Effector memory CD4-positive, alpha-beta T cell (primary cell): Measurements from ENCODE around the gene VWA1.
"Not testable (repeated sequence)": the region's sequence is repeated elsewhere in the genome, so short reads cannot be mapped to it uniquely, and the experiment has no call there.

Experiments used
- DNase-seq, 3 donors: peaks; one replicate each; pipeline ENCODE4 v3.0.0-alpha.2; 2020
- H3K27ac ChIP-seq: 2 replicates; pipeline ENCODE4 v1.7.0; 2013; ENCODE audit warnings: mild to moderate bottlenecking, low read length, moderate library complexity; ENCODE audit not compliant: insufficient read depth, poor library complexity, severe bottlenecking
- H3K27me3 ChIP-seq: replicated peaks from 2 replicates; pipeline ENCODE4 v1.7.0; 2013; ENCODE audit warnings: mild to moderate bottlenecking, low read length; ENCODE audit not compliant: insufficient read depth, control insufficient read depth, poor library complexity, severe bottlenecking
- H3K36me3 ChIP-seq: 2 replicates; pipeline ENCODE4 v1.7.0; 2013; ENCODE audit warnings: mild to moderate bottlenecking, low read length, moderate library complexity; ENCODE audit not compliant: control insufficient read depth, insufficient read depth
- H3K4me1 ChIP-seq: 2 replicates; pipeline ENCODE4 v1.7.0; 2013; ENCODE audit warnings: low read length, mild to moderate bottlenecking; ENCODE audit not compliant: control insufficient read depth, insufficient read depth, poor library complexity, severe bottlenecking
- H3K4me3 ChIP-seq: 2 replicates; pipeline ENCODE4 v1.7.0; 2013; ENCODE audit warnings: low read length, low read depth, mild to moderate bottlenecking; ENCODE audit not compliant: insufficient read depth, poor library complexity, severe bottlenecking
- H3K9me3 ChIP-seq: 2 replicates; pipeline ENCODE4 v1.7.0; 2013; ENCODE audit warnings: mild to moderate bottlenecking, low read length, moderate library complexity; ENCODE audit not compliant: control insufficient read depth

Gene VWA1

GRCh38 chr1:1417396-1417795, 18.1 kb upstream of the VWA1 start:
- not testable (repeated sequence) for DNase-seq, H3K36me3 ChIP-seq, H3K27ac ChIP-seq, H3K4me3 ChIP-seq, H3K27me3 ChIP-seq, H3K4me1 ChIP-seq, H3K9me3 ChIP-seq

- not testable (repeated sequence) for DNase-seq, H3K36me3 ChIP-seq, H3K4me1 ChIP-seq, H3K4me3 ChIP-seq, H3K9me3 ChIP-seq, H3K27ac ChIP-seq
- H3K27me3 ChIP-seq = peaks cover 10% of the 10 kb centered on the region
Measured at GRCh38 chr1:1417825-1418463, 17.5 kb upstream of the VWA1 start.

DNA sequence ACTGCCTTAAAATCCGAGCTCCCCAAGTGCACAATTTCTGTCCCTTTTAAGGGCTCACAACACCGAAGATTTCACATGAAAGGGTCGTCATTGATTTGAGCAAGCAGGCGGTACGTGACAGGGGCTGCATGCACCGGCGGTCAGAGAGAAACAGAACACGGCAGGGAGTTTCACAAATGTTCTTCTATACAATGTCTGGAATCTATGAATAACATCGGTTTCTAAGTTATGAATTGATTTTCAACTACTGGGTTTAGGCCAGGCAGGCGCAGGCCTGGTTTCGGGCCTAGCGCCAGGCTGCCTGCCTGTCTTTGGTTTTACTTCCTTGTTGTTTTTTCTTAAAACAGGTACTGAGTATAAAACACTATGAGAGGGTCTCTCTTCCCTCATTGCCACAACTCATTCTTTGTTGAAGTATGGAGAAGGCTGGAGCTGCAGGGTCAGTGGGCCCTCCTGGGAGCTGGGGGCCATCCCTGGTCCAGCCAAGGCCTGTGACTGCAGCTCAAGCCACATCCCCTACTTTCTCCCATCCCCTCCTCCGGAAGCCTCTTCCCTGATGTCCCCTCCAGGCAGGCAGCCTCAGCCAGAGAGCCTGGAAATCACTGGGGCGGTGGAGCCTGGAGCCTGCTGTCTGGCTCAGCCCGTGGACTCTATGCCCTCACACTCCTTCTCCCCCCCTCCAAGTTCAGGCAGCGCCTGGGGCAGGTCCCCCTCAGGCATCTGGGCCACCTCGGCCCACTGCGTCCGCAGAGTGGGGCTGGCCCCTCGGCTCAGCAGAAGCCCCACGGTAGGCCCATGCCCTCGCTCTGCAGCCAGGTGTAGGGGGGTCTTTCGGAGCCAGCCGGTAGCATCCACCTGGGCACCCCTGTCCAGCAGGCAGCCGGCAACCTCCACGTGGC, 16.8 kb upstream of the VWA1 start:
- Histone ChIP-seq H3K4me1 (no peaks in the 10 kb centered on the region), H3K4me3 (no peak overlapping the region), H3K27me3 (peaks cover 13% of the 10 kb centered on the region), H3K27ac (no peak overlapping the region), H3K9me3 (no peaks in the 10 kb centered on the region), H3K36me3 (no peaks in the 10 kb centered on the region)
- DNase-seq = no peak

GRCh38 chr1:1419363-1419812, 16.1 kb upstream of the VWA1 start:
- Histone ChIP-seq H3K36me3 (no peaks in the 10 kb centered on the region), H3K4me3 (no peak overlapping the region), H3K4me1 (no peaks in the 10 kb centered on the region), H3K27ac (no peak overlapping the region), H3K27me3 (peaks cover 13% of the 10 kb centered on the region), H3K9me3 (no peaks in the 10 kb centered on the region)
- DNase-seq = no peak

GRCh38 chr1:1419813-1420653, 15.5 kb upstream of the VWA1 start:
- no peak overlapping the region for H3K4me3 ChIP-seq
- no peak overlapping the region for H3K27ac ChIP-seq
- H3K36me3 ChIP-seq = no peaks in the 10 kb centered on the region
- no peak for DNase-seq
- H3K27me3 ChIP-seq = peaks cover 13% of the 10 kb centered on the region
- H3K9me3 ChIP-seq = no peaks in the 10 kb centered on the region
- no peaks in the 10 kb centered on the region for H3K4me1 ChIP-seq

DNA sequence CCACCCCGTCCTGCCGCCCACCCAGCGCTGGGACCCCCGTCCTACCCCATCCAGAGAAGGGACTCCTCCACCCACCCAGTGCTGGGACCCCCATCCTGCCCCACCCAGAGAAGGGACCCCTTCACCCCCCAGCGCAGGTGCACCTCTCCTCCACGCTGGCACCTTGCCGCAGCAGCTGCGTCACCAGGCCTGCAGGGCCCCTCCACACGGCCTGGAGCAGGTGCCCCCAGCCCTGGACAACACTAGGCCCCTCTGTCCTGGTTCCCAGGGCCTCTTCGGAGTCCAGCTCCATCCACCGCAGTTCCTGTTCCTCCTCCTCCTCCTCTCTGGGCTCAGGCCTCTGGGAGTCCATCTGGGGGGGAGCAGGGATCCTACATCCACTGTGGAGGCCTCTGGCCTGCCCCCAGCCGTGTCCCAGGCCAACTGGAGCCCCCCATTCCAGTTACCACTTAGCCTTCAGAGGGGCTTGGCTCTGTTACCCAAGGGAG, 14.8 kb upstream of the VWA1 start:
- no peaks in the 10 kb centered on the region for H3K4me1 ChIP-seq
- no peaks in the 10 kb centered on the region for H3K9me3 ChIP-seq
- H3K36me3 ChIP-seq = no peaks in the 10 kb centered on the region
- no peak overlapping the region for H3K4me3 ChIP-seq
- no peak overlapping the region for H3K27ac ChIP-seq
- peaks cover 13% of the 10 kb centered on the region for H3K27me3 ChIP-seq
- no peak for DNase-seq

DNA sequence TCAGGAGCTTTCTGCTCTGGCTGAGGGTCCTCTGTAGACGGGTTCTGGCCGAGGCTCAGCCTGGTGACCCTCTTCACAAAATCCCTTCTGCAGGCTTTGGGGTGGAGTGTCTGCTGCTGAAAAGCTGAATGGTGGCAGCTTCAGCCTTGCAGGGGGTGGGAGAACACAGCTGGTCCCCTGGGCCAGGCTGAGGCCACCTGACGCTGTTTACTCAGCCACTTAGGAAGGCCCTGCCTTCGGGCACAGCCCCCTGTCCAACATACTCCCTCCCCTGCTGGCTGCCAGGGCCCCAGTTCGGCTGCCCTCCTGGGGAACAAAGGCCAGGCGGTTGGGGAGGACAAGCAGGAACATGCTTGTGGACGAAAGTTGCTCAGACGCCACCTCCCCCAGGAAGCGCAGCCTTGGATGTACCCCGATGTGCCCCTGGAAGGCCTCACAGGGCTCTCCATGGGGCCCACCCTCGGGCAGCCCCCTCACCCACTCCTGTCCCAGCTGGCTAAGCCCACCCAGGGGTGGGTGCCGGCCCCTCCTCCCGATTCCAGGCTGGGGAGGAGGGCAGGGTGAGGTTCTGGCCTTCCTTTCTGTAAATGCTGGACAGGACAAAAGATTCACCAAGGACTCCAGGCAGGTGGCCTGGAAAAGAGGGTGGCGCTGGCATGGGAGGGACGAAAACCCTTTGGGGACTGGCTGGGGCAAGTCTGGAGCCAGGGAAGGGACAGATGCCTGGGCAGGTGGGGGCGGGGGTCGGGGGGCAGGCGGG, 14.2 kb upstream of the VWA1 start, which contains the start of gene ANKRD65:
TSS of gene ANKRD65 (minus strand) at position 130 of the 760 bp plus-strand sequence. CDS start 271 bp downstream, outside the sequence.
- Histone ChIP-seq H3K36me3 (no peaks in the 10 kb centered on the region), H3K27me3 (peaks cover 14% of the 10 kb centered on the region), H3K4me3 (no peak within 1 kb of the TSS), H3K4me1 (peaks cover under 1% of the 10 kb centered on the region), H3K9me3 (no peaks in the 10 kb centered on the region), H3K27ac (no peak within 1 kb of the TSS)
- no peak for DNase-seq

DNA sequence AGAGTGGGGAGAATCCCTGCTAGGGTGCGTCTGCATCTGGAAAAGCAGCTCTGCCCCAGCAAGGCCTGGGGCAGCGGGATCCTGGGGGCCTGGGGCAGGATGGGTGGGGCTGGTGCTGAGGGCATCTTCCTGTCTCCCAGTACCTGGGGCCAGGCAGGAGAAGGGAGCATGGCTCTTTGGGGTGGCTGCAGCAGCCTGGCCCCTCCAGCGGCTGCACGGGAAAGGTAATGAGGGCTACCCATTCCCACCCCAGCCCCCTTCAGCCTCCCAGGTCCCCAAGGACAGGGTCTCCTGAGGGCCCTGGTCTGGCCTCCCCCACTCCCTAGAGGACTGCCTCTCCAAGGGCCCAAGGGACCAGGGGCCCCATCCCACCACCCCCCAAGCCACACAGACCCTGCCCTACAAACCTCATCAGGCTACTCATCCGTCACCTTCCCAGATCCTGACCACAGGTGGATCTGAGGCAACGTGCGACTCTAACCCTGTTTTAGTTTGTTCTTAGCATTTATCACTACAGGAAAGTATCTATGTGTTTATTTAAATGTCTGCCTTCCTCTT, 13.5 kb upstream of the VWA1 start:
- no peak for DNase-seq
- Histone ChIP-seq H3K36me3 (no peaks in the 10 kb centered on the region), H3K4me1 (peaks cover 5% of the 10 kb centered on the region), H3K4me3 (no peak overlapping the region), H3K9me3 (no peaks in the 10 kb centered on the region), H3K27me3 (peaks cover 21% of the 10 kb centered on the region), H3K27ac (no peak overlapping the region)
